ENCODE results near the gene WBP11. TPM values are rescaled to one million over a fixed set of nuclear protein-coding genes. Genes with fewer than 3 reads are reported as not detected.

Gene WBP11
- total and polyA plus RNA-seq, 2 of the 13 experiments (the other 11 are each of a cell fraction or from before 2014, with no cell fraction given), result 7.6 to 31.0 TPM

GRCh38 chr12:14803011-14803829 lies at the start of gene WBP11, which contains the start of gene C12orf60 (continued):
- TF ChIP-seq RERE (CRISPR knock-in tag; IDR thresholded peaks at IDR 0.05; ENCODE audit: low read depth) (no peak), U2AF1 (optimal IDR thresholded peaks at IDR 0.05; ENCODE audit: low read depth, low read length) (no peak), IKZF5 (CRISPR knock-in tag; IDR thresholded peaks at IDR 0.05) (peak; percentile 76; the same call in 1 of the 2 replicates), BCLAF1 (IDR thresholded peaks at IDR 0.05) (no peak), ZNF446 (CRISPR knock-in tag; IDR thresholded peaks at IDR 0.05) (no peak), SP1 (IDR thresholded peaks at IDR 0.05) (no peak), SP1 (CRISPR knock-in tag; IDR thresholded peaks at IDR 0.05) (no peak), MED13 (CRISPR knock-in tag; IDR thresholded peaks at IDR 0.05) (no peak), ZNF646 (CRISPR knock-in tag; IDR thresholded peaks at IDR 0.05) (no peak), CENPBD1 (CRISPR knock-in tag; IDR thresholded peaks at IDR 0.05; ENCODE audit: borderline replicate concordance, low read depth) (no peak)
